Activated T-helper 2 cell treated with anti-CD3 and anti-CD28 coated beads, Interferon-gamma antibody, Interleukin-2, Interleukin-4, amounts not matched to agents 10 μg/mL and 5 μg/mL and 100 μg/mL, durations not matched to agents 14 hours and 24 hours and 36 hours (primary cell): ENCODE measurements around the gene CES3. TPM values are rescaled to one million over a fixed set of nuclear protein-coding genes. Genes with fewer than 3 reads are reported as not detected.

Source experiments
- DNase-seq: peaks from one replicate; pipeline ENCODE4 v3.0.0; 2021; ENCODE audit warnings: low spot score
- H3K27ac Mint-ChIP-seq: one replicate; pipeline ENCODE4 v1.8.0; 2021; ENCODE audit warnings: mixed read lengths
- H3K27me3 Mint-ChIP-seq: one replicate; pipeline ENCODE4 v1.8.0; 2021; ENCODE audit warnings: low read depth, mixed read lengths
- H3K36me3 Mint-ChIP-seq: one replicate; pipeline ENCODE4 v1.8.0; 2021; ENCODE audit warnings: low read depth, mixed read lengths
- H3K4me1 Mint-ChIP-seq: one replicate; pipeline ENCODE4 v1.8.0; 2021; ENCODE audit warnings: low read depth, mixed read lengths
- H3K4me3 Mint-ChIP-seq: one replicate; pipeline ENCODE4 v1.8.0; 2021; ENCODE audit warnings: low read depth, mild to moderate bottlenecking, moderate library complexity, mixed read lengths
- H3K9me3 Mint-ChIP-seq: one replicate; pipeline ENCODE4 v1.8.0; 2021; ENCODE audit warnings: mixed read lengths
- intact Hi-C: fragments of 100-400 bp; cut with micrococcal nuclease; formaldehyde crosslinking; loops from one replicate; pipeline ENCODE4 v1.15.1; 2023
- total RNA-seq: library from RNA; stranded (reverse); gene quantifications from 2 replicates; pipeline ENCODE4 v1.2.3, GENCODE V29; 2022

The CES3 gene
- 9.4 and 10.6 TPM in 2 replicates for total RNA-seq

DNA sequence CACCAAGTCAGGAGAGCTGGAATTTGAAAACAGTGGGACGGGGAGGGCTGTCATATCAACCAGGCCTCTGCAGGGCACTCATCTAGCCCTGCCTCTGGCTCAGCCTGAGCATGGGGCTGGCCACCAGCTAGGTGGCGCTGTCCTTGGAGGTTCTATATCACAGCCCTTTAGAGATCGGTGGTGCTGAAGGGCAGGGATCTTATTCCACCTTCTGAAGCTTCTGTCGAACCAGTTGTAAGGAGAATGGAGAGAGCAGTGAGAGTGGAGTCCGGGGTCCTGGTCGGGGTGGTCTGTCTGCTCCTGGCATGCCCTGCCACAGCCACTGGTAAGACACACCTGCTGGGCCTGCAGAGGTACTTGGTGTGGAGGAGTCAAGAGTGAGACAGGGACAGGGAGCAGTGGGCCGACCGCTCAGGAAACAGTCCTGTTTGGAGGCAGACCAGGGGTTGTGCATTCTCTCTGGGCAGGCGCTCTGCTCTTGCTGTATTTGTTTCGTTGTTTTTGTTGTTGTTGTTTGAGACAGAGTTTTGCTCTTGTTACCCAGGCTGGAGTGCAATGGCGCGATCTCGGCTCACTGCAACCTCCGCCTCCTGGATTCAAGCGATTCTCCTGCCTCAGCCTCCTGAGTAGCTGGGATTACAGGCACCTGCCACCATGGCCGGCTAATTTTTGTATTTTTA is at the start of gene CES3:
TSS of gene CES3 (plus strand) at position 202 of the 680 bp plus-strand sequence. CDS start at position 244, 42 bp downstream.
- peak within 1 kb of the TSS; percentile 81 for H3K27ac Mint-ChIP-seq
- H3K27me3 Mint-ChIP-seq = no peaks in the 10 kb centered on the region
- peak within 1 kb of the TSS; percentile 82 for H3K4me3 Mint-ChIP-seq
- intact Hi-C loops = loop anchor here (10.0 kb wide), 1 partner anchor 56 kb away; no protein-coding TSS in a partner anchor
- DNase-seq = peak; percentile 66
- no peaks in the 10 kb centered on the region for H3K9me3 Mint-ChIP-seq
- no peaks in the 10 kb centered on the region for H3K36me3 Mint-ChIP-seq
- H3K4me1 Mint-ChIP-seq = peaks cover 21% of the 10 kb centered on the region

DNA sequence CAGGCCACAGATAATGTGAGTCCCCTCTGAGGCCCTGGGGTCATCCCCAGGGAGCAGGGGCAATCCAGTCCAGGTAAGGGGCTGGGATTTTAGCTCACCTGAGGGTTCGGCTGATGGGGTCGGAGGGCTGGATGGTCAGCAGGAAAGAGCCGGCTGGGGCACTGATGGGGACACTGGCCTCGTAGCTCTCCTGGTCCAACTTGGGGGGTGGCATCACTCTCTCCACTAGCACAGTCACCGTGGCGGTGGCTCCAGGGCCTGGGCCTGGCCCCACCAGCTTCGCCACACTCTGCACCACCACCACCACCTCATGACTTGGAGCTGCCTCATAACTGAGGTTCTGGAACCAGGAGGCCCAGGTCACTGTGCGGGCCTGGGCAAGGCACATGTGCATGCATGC is 49.3 kb upstream of the CES3 start:
- no peak for DNase-seq
- intact Hi-C loops = no loop called here
- H3K4me1 Mint-ChIP-seq = peaks cover 1% of the 10 kb centered on the region
- peaks cover 2% of the 10 kb centered on the region for H3K27me3 Mint-ChIP-seq
- H3K4me3 Mint-ChIP-seq = no peak overlapping the region
- H3K36me3 Mint-ChIP-seq = no peaks in the 10 kb centered on the region
- H3K9me3 Mint-ChIP-seq = no peaks in the 10 kb centered on the region
- no peak overlapping the region for H3K27ac Mint-ChIP-seq

DNA sequence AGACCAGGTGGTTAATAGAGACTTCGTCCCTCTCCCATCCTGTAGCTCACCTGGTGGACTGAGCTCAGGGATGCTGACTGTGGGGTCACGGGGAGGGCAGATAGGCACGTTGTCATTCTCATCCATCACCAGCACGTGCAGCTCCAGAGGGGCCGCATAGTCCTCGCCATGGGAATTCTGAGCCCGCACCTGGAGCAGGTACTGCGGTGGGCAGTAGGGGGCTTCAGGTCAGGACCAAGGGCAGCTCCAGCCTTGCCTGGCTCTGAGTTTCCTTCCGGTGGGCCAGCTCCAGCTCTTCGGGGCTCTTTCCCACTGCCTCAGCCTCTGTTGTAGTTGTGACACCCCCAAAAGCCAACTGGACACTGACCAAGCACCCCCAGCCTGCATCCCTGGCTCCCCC is 48.0 kb upstream of the CES3 start:
- Mint-ChIP-seq H3K27me3 (peaks cover 2% of the 10 kb centered on the region), H3K27ac (no peak overlapping the region), H3K4me3 (no peak overlapping the region), H3K36me3 (no peaks in the 10 kb centered on the region), H3K4me1 (peaks cover 1% of the 10 kb centered on the region), H3K9me3 (no peaks in the 10 kb centered on the region)
- no peak for DNase-seq
- intact Hi-C loops = no loop called here

GRCh38 chr16:66913711-66914110 is 47.4 kb upstream of the CES3 start:
- no peak for DNase-seq
- H3K9me3 Mint-ChIP-seq = no peaks in the 10 kb centered on the region
- intact Hi-C loops = no loop called here
- H3K27me3 Mint-ChIP-seq = peaks cover 2% of the 10 kb centered on the region
- no peak overlapping the region for H3K4me3 Mint-ChIP-seq
- no peak overlapping the region for H3K27ac Mint-ChIP-seq
- H3K4me1 Mint-ChIP-seq = peaks cover 1% of the 10 kb centered on the region
- no peaks in the 10 kb centered on the region for H3K36me3 Mint-ChIP-seq

- peaks cover 5% of the 10 kb centered on the region for H3K27me3 Mint-ChIP-seq
- intact Hi-C loops = no loop called here
These were observed 46.5 kb upstream of the CES3 start for GRCh38 chr16:66914541-66914940.

DNA sequence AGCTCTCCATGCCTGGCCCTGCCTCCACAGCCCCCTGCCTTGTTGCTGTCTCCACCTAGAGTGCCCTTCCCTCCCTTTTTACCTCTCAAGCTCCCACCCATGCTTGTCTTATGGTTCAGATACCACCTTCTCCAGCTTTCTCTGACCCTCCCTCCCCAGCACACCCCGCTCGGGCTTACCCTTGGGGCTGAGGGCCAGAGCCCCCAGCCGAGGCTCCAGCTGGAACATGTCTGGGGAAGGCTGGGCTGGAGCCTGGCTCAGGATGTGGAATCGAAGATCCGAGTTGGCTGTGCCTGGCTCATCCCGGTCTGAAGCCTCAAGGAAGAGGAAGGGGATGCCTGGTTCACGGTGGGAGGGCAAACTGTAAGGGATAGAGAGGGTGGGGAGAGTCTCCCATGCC is 46.0 kb upstream of the CES3 start:
- Mint-ChIP-seq H3K4me3 (no peak overlapping the region), H3K27me3 (peaks cover 8% of the 10 kb centered on the region), H3K27ac (no peak overlapping the region), H3K36me3 (no peaks in the 10 kb centered on the region), H3K9me3 (no peaks in the 10 kb centered on the region), H3K4me1 (peaks cover 1% of the 10 kb centered on the region)
- no peak for DNase-seq
- intact Hi-C loops = no loop called here

More at GRCh38 chr16:66914541-66914940, 46.5 kb upstream of the CES3 start:
- Mint-ChIP-seq H3K4me3 (no peak overlapping the region), H3K27ac (no peak overlapping the region), H3K9me3 (no peaks in the 10 kb centered on the region), H3K36me3 (no peaks in the 10 kb centered on the region), H3K4me1 (peaks cover 1% of the 10 kb centered on the region)
- no peak for DNase-seq

- H3K27ac Mint-ChIP-seq = no peak overlapping the region
- DNase-seq = no peak
- H3K36me3 Mint-ChIP-seq = no peaks in the 10 kb centered on the region
- no peaks in the 10 kb centered on the region for H3K9me3 Mint-ChIP-seq
- no peaks in the 10 kb centered on the region for H3K4me1 Mint-ChIP-seq
- peaks cover 15% of the 10 kb centered on the region for H3K27me3 Mint-ChIP-seq
- intact Hi-C loops = no loop called here
- no peak overlapping the region for H3K4me3 Mint-ChIP-seq
These were observed 44.5 kb upstream of the CES3 start for GRCh38 chr16:66916518-66916917.

GRCh38 chr16:66917741-66918140 is 43.3 kb upstream of the CES3 start:
- H3K27ac Mint-ChIP-seq = no peak overlapping the region
- H3K4me3 Mint-ChIP-seq = no peak overlapping the region
- intact Hi-C loops = no loop called here
- peaks cover 15% of the 10 kb centered on the region for H3K27me3 Mint-ChIP-seq
- no peak for DNase-seq
- no peaks in the 10 kb centered on the region for H3K9me3 Mint-ChIP-seq
- no peaks in the 10 kb centered on the region for H3K4me1 Mint-ChIP-seq
- H3K36me3 Mint-ChIP-seq = no peaks in the 10 kb centered on the region

DNA sequence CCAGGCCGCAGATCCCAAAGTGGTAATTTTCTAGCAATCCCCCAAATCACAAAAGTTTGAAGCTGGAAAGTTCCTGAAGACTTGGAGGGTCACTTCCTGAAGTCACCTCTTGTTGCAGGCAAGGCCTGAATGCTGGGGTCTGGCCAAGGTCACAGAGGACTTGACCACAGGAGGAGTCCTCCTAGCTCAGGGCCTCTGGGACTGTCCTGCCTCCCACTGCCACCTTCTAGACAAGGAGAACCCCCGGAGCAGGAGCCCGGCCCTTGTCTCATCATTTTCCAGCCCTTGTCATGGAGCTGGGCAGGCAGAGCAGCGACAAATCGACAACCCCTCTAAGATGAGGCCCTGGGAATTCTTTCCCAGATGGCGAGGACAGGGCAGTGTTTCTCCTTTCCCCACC is 42.7 kb upstream of the CES3 start:
- no peak for DNase-seq
- Mint-ChIP-seq H3K27ac (no peak overlapping the region), H3K4me3 (no peak overlapping the region), H3K4me1 (no peaks in the 10 kb centered on the region), H3K9me3 (no peaks in the 10 kb centered on the region), H3K36me3 (no peaks in the 10 kb centered on the region), H3K27me3 (peaks cover 20% of the 10 kb centered on the region)
- intact Hi-C loops = no loop called here

DNA sequence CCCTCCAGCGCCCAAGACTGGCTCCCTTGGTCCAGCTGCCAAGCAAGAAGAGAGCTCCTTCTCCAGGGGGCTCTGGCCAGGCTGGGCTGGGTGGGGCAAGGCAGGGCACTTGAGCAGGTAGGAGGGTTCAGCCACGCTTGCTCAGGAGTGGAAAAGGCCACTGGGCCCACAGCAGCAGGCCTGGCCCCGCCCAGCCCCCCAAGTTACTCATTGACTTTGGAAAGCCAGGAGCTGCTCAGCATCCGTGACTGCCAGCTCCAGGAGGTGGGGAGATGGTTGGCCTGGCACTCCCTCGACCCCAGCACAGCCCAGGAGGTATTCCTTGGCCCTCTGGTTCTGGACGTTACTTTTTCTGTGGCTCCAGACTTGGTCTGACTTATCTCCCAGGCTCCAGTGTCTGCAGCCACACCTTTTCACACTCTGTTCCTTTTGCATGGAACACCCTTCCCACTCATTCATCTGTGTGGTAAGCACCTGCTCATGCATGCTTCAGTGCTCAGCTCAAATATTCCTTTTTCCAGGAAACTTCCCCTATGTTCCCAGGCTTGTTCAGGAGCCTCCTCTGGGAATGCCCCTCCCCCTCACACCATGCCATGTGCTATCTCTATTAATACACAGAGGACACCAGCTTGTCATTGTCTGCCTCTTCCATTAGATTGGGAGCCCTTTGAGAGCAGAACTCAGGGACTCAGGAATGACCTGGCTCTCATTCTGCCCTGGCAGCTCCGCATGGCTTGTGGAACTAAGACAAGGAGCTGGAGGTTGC is 42.1 kb upstream of the CES3 start, which contains the start of gene CDH16:
TSS of gene CDH16 (minus strand) at position 83 of the 766 bp plus-strand sequence. CDS start 820 bp downstream, outside the sequence.
- DNase-seq = no peak
- no peak within 1 kb of the TSS for H3K27ac Mint-ChIP-seq

DNA sequence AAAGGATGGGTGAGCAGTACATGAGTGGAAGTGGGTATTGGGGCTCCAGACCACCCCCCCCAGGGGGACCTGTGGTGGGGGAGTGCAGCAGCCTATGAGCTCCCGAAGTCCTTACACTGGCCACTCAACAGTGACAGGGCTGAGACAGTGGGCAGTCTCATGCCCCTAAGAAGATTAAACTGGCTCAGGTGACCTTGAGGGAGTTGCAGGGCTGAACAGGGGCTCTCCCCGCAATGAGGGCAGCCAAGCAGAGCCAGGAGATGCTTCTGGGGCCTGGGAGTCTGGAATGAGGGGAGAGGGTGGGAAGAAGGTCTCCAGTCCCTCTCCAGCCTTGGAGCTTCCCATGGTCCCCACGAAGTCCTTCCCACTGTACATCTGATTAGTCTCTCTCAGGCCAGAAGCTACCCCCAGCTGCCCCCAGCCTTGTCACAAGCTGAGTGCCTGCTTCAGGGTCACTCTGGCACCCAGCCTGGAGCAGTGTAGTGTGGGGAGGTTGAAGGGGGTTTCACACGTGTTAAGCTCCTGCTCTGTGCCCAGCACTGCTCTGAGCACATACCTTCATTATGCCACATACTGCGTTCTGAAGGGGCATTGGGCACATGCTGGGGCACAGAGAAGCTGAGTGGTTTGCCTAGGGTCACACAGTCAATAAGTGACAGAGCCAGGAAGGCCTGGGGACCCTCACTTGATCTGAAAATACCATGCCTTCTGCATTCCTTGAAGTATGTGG is 41.3 kb upstream of the CES3 start:
- H3K4me3 Mint-ChIP-seq = no peak overlapping the region

More for the DNA sequence above, 42.1 kb upstream of the CES3 start, which contains the start of gene CDH16:
- intact Hi-C loops = no loop called here
- H3K36me3 Mint-ChIP-seq = no peaks in the 10 kb centered on the region
- no peak within 1 kb of the TSS for H3K4me3 Mint-ChIP-seq
- H3K9me3 Mint-ChIP-seq = no peaks in the 10 kb centered on the region
- peaks cover 26% of the 10 kb centered on the region for H3K27me3 Mint-ChIP-seq
- H3K4me1 Mint-ChIP-seq = peaks cover 4% of the 10 kb centered on the region

DNA sequence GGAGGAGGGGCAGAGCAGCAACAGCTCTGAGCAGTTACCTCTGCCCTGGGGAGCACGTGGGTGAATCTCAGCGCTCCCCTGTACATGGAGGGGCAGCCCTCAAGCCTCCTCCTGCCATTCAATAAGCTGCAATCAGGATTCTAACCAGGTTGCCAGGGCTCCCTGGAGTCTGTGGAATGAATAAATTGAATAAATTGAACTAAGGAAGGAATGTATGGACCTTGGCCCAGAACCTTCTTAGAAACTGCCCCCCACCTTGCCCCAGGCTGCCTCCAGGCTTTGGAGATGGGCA is 40.8 kb upstream of the CES3 start:
- H3K4me1 Mint-ChIP-seq = peaks cover 5% of the 10 kb centered on the region
- H3K4me3 Mint-ChIP-seq = no peak overlapping the region
- peaks cover 28% of the 10 kb centered on the region for H3K27me3 Mint-ChIP-seq
- no peaks in the 10 kb centered on the region for H3K9me3 Mint-ChIP-seq
- intact Hi-C loops = no loop called here
- DNase-seq = no peak
- no peaks in the 10 kb centered on the region for H3K36me3 Mint-ChIP-seq
- H3K27ac Mint-ChIP-seq = no peak overlapping the region

More for the DNA sequence above, 41.3 kb upstream of the CES3 start:
- Mint-ChIP-seq H3K27me3 (peaks cover 27% of the 10 kb centered on the region), H3K9me3 (no peaks in the 10 kb centered on the region), H3K4me1 (peaks cover 5% of the 10 kb centered on the region), H3K27ac (no peak overlapping the region), H3K36me3 (no peaks in the 10 kb centered on the region)
- intact Hi-C loops = no loop called here
- DNase-seq = no peak
